Epithelial cell of esophagus (primary cell): ENCODE data around the gene MAK.
"Not testable (repeated sequence)": the region's sequence is repeated elsewhere in the genome, so short reads cannot be mapped to it uniquely, and the experiment has no call there.

Experiments
- DNase-seq: peaks from one replicate; pipeline ENCODE4 v3.0.0; 2010; ENCODE audit warnings: low read depth
- H3K4me3 ChIP-seq: 2 replicates; pipeline ENCODE4 v1.5.1; 2011; ENCODE audit warnings: mild to moderate bottlenecking, low read length, control low read depth
- TF ChIP-seq, protein P1 (sequence below): IDR thresholded peaks from 2 replicates; pipeline ENCODE4 v1.5.1; 2011; ENCODE audit warnings: low read depth, mild to moderate bottlenecking, low read length, control low read depth, inconsistent platforms; ENCODE audit not compliant: insufficient read depth; ENCODE audit errors: missing control alignments

Gene MAK, protein sequence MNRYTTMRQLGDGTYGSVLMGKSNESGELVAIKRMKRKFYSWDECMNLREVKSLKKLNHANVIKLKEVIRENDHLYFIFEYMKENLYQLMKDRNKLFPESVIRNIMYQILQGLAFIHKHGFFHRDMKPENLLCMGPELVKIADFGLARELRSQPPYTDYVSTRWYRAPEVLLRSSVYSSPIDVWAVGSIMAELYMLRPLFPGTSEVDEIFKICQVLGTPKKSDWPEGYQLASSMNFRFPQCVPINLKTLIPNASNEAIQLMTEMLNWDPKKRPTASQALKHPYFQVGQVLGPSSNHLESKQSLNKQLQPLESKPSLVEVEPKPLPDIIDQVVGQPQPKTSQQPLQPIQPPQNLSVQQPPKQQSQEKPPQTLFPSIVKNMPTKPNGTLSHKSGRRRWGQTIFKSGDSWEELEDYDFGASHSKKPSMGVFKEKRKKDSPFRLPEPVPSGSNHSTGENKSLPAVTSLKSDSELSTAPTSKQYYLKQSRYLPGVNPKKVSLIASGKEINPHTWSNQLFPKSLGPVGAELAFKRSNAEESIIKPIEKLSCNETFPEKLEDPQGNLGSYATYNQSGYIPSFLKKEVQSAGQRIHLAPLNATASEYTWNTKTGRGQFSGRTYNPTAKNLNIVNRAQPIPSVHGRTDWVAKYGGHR

DNA sequence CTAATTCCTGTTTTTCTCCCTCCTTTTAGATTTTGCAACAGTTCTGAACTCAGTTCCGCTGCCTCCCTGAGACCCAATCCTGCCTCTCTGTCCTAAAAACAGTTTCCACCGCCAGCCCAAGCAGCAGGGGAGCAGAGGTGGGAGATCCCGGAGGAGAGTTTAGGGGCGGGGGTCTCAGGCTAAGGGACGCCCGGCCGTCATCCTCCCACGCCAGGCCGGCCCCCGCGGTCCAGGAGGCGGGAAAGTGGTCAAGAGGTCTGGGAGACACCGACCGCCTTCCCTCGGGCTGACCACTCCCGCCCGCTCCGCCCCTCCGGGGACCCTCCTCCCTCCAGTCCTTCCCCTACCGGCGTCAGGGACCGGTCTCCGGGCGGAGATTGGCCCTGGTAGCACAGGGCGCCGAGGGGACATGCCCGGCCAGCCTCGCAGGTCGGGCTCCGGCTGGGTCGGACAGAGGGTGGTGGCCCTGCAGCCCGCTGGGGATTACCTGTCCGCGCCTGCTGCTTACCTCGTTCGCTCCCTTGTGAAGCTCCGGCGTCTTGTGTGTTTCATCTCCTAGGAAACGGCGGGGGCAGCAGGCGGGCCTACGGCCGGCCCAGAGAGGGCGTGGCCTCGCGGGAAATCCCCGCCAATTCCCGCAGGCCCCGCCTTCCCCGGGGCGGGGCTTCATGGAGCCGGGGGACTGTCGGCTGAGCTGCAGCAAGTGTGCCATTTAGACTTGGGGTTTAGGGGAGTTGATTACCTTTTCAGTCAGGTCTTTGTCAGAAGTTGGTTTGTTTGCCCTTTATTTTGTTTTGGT lies at the start of gene MAK:
Gene MAK, minus strand, starts transcription at position 545 of the 799 bp plus-strand sequence. CDS start 7,891 bp downstream, outside the sequence.
- peak; percentile 93 for DNase-seq
- TF ChIP-seq, protein P1, sequence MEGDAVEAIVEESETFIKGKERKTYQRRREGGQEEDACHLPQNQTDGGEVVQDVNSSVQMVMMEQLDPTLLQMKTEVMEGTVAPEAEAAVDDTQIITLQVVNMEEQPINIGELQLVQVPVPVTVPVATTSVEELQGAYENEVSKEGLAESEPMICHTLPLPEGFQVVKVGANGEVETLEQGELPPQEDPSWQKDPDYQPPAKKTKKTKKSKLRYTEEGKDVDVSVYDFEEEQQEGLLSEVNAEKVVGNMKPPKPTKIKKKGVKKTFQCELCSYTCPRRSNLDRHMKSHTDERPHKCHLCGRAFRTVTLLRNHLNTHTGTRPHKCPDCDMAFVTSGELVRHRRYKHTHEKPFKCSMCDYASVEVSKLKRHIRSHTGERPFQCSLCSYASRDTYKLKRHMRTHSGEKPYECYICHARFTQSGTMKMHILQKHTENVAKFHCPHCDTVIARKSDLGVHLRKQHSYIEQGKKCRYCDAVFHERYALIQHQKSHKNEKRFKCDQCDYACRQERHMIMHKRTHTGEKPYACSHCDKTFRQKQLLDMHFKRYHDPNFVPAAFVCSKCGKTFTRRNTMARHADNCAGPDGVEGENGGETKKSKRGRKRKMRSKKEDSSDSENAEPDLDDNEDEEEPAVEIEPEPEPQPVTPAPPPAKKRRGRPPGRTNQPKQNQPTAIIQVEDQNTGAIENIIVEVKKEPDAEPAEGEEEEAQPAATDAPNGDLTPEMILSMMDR: no peak
- H3K4me3 ChIP-seq: peak within 1 kb of the TSS; percentile 61

DNA sequence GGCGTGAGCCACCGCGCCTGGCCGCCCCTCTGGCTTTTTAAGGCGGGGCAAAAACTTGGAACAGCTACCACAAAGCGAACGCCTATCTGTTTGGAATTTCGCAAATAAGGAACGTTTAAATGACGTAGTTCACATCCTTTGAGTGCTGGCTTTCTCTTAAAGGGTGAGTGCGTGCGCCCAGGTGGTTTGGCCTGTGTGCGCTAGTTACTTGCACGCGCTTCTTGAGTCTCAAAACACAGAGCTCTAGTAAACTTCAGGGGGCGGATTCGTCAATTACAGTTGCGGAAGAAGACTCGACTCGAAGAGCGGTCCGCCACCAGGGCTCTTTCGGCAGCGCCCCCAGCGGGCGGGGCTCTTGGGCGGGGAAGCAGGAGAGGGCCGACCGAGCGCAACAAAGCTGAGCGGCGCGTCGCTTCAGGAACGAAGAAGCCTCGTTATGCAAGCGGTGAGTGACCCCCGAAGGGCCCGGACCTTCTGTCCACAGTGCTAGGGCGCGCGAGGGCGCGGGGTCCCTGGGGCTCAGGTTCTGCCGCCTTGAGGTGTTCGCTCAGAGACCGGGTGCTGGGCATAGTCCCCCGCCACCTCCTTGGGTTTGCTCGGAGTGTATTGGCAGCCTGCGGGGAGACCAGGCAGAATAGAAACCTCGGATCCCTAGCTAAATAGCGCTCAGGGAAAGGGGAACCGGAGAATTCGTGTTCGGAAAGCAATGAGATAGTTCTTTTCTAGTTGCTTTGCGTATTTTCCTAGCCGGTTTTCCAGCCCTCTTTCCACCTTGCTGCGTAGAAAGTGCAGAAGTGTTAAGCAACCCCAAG lies 48.6 kb upstream of the MAK start, which contains the start of gene SYCP2L:
Gene SYCP2L, plus strand, starts transcription at position 362 of the 812 bp plus-strand sequence. Its CDS starts 75 bp downstream, at position 437.
- TF ChIP-seq, protein P1: peak; percentile 25
- peak; percentile 92 for DNase-seq
- H3K4me3 ChIP-seq: peak within 1 kb of the TSS; percentile 65

DNA sequence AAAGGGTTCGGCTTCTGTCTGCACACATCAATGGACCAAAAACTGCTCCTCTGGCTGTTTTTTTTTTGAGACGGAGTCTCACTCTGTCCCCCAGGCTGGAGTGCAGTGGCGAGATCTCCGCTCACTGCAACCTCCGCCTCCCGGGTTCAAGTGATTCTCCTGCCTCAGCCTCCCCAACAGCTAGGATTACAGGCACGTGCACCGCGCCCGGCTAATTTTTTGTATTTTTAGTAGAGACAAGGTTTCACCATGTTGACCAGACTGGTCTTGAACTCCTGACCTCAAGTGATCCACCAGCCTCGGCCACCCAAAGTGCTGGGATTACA lies 48.0 kb upstream of the MAK start:
- not testable (repeated sequence) for DNase-seq
- peak overlapping the region; percentile 65 for H3K4me3 ChIP-seq

DNA sequence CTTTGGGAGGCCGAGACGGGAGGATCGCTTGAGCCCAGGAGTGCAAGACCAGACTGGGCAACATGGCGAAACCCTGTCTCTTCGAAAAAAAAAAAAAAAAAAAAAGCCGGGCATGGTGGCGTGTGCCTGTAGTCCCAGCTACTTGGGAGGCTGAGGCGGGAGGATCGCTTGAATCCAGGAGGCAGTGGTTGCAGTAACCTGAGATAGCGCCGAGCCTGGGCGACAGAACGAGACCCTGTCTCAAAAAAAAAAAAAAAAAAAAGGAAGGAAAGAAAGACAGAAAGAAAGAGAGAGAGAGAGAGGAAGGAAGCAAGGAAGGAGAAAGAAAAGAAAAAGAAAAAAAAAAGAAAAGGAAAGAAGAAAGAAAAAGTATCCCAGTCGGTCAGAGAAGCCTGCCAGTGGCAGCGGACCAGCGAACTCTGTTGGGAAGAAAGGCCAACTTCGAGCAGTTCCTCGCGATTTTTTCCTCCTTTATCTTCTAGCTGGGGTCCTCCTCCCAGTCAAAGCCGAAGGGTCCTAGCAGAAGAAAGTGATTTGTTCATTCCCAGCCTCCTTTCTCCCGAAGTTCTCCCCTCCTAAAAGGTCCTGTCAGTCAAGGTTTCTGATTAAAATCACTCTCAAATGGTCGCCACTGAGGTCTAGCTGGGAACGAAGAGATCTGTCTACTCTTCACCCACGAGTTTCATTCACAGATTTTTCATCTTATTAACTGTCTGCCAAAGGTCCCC lies 46.1 kb upstream of the MAK start:
- no peak for DNase-seq
- TF ChIP-seq, protein P1: no peak
- H3K4me3 ChIP-seq: no peak overlapping the region

DNA sequence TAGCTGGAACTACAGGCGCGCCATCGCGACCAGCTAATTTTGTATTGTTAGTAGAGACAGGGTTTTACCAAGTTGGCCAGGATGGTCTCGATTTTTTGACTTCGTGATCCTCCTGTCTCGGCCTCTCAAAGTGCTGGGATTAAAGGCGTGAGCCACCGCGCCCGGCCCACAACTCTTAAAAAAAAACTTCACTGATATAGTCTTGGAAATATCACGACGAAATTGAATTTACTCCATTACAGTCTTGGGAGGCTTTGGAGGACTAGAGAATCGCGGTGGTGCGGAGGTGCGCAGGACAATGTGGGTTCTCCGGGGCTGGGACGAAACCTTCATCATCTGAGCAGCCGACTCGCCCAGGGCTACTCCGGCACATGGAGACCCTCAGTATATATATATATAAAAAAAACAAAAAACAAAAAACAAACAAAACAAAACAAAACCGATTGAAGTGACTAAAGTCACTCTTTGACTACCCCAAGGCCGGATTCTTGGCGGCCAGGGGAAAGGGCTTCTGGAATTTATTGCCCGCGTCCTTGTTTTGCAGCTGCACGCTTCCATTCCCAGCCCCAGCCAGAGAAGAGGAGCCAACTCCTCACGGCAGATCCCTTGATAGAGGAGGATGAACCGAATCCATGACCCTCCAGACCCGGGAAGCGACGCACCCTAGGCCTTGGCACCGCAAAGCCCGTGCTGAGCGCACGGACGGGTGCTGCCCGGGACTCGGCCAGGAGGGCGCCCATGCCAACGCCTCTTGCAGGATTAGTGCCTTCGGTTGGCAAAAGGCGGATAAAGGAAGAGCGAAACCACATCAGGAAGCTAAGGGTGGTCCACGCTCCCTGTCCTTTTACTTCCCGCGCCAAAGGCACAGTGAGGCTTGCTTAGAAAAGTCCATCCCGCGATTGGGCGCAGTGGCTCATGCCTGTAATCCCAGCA lies 45.2 kb upstream of the MAK start:
- DNase-seq: no peak
- TF ChIP-seq, protein P1: no peak
- no peak overlapping the region for H3K4me3 ChIP-seq

DNA sequence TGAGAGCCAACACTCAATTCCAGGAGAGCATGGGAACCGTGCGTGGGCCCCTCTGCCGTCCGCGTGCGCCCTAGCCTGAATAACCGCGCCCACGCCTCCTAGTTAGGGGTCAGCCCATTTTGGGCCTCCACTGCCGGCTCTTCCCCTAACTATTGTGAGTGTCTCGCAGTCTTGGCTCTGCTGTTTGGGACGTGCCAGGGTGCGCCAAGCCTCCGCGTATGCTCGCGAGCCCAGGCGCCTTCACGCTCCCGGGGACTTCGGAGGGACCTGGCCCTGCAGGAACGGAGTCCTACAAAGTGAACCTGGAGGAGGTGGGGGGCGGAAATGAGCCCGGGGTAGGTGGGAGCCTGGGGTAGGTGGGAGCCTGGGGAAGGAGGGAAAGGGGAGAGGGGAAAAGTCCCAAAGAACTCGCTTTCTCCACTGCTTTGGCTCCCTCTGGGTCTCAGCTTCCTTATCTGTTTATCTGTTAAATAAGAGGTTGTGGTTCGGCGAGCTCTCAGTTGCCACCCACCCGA lies 44.4 kb upstream of the MAK start:
- TF ChIP-seq, protein P1: no peak
- H3K4me3 ChIP-seq: no peak overlapping the region
- DNase-seq: no peak

DNA sequence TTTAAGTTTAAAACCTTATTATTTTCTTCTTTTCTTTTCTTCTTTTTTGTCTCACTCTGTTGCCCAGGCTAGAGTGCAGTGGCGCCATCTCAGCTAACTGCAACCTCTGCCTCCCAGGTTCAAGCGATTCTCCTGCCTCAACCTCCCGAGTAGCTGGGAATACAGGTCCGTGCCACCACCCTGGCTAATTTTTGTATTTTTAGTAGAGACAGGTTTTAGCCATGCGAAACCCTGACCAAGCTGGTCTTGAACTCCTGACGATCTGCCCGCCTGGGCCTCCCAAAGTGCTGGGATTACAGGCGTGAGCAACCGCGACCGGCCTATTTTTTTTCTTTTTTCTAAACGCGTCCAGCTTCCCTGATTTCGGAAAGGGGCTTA lies 43.9 kb upstream of the MAK start:
- not testable (repeated sequence) for H3K4me3 ChIP-seq, DNase-seq
